Caki2 (cell line): Measurements from ENCODE around the gene OCSTAMP. TPM values are rescaled to one million over a fixed set of nuclear protein-coding genes. Genes with fewer than 3 reads are reported as not detected.

Source experiments
- DNase-seq: peaks from one replicate; pipeline ENCODE4 v3.0.0-alpha.2; 2015; ENCODE audit warnings: low read depth
- in situ Hi-C: cut with HindIII; loops from 2 replicates; pipeline ENCODE4 v1.10.0; 2016; ENCODE audit warnings: low sequenced_read_pairs, low pct_unique_long_range_greater_than_20kb, mixed read lengths
- total RNA-seq: library from RNA; depleted of rRNA; stranded (reverse); fragments of >200 nt; shearing (Covaris generic); gene quantifications from 2 replicates; pipeline ENCODE4 v1.2.3, GENCODE V29; 2014; ENCODE audit warnings: low replicate concordance

Gene OCSTAMP
- total RNA-seq, 1 experiment from 2014 or later: not detected

DNA sequence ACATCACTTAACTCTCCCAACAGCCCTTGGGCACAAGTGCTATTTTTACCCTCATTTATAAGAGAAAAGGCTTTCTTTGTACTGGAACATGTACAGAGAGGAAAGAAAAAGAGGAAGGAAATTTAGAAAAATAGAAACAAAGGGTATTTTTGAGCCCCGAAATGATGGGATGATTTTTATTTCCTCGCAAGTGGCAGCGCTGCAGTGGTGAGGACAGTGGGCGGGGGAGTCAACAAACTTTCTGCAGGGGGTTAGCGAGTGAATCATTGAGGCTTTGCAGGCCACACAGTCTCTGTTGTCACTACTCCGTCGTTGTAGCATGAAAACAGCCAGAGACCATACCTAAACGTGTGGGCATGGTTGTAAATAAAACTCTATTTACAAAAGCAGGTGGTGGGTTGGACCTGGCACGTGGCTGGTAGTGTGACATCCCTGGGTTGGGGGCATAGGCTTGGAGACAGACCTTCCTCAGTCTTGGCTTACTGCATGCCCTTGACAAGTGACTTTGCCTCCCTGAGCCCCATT lies 25.5 kb upstream of the OCSTAMP start:
- DNase-seq: no peak
- in situ Hi-C loops: no loop called here

DNA sequence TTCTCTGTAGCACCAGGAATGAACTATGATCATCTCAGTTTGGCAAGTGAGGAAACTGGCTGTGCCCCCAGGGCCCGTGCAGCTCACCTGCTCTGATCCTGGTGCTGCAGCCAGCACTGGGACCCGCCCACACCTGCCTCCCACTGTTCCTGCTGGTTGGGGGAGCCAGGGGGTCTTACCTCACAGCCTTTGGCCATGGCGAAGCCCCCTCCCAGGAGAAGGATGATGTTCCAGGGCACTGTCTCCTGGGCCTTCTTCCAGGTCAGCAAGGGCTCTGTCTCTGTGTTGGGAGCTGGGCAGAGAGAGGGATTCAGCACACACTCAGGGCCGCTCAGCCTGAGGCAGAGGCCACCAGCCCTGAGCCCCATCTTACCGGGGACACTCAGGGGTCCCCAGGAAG lies 24.9 kb upstream of the OCSTAMP start:
- in situ Hi-C loops: no loop called here
- no peak for DNase-seq

DNA sequence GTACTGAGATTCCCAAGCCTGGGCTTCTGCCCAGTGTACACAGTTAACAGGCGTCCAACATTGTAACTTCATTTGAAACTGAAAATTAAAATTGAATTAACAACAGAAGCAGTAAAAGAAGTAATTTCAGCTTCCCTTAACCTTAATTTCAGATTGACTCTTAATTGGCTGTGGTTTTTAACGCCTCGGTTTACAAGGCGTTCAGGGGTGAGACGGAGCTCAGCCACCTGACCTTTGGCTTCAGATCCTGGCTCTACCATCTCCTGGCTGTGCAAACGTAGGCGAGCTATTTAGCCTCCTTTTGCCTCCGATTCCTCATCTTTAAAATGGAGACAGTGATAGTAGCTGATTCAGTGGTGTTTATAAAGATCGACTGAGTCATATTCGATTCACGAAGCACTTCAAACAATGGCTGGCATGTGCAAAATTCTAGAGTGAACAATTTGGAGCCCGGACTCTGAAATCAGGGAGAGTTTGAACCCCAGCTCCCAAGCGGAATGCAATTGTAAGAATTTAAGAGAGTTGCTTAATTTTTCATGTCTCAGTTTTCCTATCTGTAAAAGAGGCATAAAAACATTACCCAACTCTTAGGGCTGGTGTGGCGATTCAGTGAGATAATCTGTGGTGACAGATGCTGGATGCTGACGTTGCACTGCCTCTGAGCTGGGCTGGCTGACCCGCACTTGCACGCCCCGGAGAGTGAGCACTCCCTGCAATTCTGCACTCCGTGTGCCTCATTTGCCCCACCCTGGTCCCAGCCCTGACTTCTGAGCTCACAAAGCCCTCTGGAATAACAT lies 23.5 kb upstream of the OCSTAMP start:
- DNase-seq: no peak
- in situ Hi-C loops: no loop called here

DNA sequence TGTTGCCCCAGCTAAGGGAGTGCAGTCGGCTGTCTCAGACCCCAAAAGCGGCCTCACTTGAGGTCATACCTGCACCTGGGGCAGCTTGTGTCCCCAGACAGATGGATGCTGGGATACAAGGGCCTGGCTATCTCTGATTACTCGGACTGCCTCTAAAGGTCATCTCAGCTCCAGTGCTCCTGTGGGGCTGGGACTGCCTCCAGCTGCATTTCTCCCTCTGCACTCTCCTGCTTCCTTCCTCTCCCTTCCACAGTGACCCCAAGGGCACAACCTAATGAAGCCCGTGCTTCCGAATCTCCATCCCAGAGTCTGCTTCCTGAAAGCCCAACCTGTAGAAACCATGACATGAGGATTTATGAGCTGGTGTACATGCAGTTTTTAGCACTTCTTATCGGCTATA lies 22.8 kb upstream of the OCSTAMP start:
- DNase-seq: no peak
- in situ Hi-C loops: no loop called here

- no peak for DNase-seq
- in situ Hi-C loops: no loop called here
These were observed 22.3 kb upstream of the OCSTAMP start for GRCh38 chr20:46572790-46573189.

- in situ Hi-C loops: no loop called here
- DNase-seq: no peak
These were observed 21.7 kb upstream of the OCSTAMP start for GRCh38 chr20:46572153-46572552.

DNA sequence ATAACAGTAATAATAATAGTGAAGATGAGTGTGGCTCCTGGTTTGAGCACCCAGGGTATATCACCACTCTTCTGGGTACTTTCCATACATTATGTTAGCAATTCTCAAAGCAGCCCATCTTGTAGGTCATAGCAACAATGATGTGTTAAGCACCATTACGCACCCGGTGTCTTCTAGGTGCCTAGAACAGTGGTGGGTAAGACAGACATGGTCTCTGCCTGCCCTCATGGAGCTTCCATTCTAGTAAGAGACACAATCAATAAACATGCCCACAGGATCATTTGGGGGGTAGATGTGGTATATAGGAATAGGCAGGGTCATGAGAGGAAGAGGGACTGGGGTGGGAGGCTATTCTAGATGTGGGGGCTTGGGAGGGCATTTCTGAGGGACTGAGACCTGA lies 21.0 kb upstream of the OCSTAMP start:
- in situ Hi-C loops: no loop called here
- DNase-seq: no peak

DNA sequence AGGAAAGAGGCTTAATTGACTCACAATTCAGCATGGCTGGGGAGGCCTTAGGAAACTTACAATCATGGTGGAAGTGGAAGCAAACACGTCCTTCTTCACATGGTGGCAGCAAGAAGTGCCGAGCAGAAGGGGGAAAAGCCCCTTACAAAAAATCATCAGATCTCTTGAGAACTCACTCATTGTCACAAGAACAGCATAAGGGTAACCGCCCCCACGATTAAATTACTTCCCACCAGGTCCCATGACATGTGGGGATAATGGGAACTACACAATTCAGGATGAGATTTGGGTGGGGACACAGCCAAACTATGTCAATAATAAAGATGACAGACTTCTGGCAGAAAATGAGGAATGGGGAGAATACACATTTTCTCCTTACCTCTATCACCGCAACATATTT lies 20.5 kb upstream of the OCSTAMP start:
- DNase-seq: no peak
- in situ Hi-C loops: no loop called here

GRCh38 chr20:46569961-46570360 lies 19.5 kb upstream of the OCSTAMP start:
- DNase-seq: no peak
- in situ Hi-C loops: no loop called here

DNA sequence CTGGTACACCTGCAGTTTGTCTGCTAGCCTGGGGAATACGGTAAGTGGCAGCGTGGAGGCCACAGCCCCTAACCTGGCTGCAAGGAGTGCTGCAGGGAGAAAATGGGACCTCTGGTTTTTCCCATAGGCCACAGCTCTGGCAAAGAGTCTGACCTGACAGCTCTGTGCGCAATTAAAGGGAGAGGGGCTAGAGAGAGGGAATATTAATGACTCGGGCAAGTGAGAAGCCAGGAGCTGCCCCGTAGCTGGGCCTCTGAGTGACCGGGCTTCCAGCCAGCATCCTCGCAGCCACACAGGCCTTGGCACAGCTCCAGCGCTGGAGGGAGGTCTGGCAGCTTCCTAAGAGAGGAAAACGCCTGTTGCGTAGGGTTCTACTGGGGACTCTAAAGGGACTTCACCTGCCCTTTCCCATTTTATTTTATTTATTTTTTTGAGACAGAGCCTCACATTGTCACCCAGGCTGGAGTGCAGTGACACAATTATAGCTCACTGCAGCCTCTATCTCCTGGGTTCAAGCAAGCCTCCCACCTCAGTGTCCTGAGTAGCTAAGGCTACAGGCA lies 18.2 kb upstream of the OCSTAMP start:
- DNase-seq: no peak

DNA sequence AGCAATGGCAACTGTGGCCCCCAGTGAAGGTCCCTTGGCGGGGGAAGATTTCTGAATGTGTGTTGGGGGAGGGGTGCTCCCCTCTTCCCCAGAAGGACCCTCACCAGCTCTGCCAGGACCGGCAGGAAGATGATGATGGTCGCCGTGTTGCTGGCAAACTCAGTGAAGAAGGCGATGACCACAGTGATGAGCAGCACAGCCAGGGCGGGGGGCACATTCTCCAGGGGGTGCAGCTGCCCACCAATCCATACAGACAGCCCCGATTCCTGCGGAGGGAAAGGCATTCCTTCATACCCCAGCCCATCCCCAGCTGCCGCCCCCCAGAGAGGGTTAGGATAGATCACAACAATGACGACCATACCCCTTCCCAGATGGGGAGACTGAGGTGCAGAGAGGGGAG lies 15.7 kb upstream of the OCSTAMP start:
- DNase-seq: no peak
- in situ Hi-C loops: no loop called here

More for the DNA sequence above, 18.2 kb upstream of the OCSTAMP start:
- in situ Hi-C loops: no loop called here

DNA sequence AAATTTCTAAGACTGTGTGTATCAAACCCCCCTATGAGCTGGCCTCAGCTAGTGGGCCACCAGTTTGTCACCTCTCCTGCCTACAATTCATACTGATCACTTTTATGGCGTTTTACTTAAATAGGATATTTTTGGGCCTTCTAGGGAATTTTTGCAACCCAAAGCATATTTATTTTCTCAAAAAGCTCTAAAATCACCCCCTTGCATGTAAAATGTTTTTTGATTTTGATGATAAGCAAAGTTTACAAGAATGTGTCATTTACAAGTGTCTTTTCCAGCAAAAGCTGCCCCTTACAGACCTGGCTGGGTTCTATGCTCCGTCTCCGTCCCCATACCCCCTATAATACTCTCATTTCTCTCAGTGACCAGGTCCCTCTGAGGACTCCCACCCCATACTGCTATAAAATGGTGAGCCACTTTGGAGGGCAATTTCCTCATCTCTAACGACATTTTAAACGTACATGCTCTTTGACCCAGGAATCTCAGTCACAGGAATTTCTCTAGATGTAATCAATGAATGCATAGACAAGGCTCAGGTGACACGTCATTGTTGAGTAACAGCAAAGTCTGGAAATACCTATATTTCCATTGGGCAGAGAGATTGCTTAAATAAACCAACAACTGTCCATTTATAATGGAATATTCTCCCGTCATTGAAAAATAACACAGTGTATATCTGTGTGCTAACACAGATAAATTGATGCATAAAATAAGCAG lies 13.9 kb upstream of the OCSTAMP start:
- no peak for DNase-seq
- in situ Hi-C loops: no loop called here

DNA sequence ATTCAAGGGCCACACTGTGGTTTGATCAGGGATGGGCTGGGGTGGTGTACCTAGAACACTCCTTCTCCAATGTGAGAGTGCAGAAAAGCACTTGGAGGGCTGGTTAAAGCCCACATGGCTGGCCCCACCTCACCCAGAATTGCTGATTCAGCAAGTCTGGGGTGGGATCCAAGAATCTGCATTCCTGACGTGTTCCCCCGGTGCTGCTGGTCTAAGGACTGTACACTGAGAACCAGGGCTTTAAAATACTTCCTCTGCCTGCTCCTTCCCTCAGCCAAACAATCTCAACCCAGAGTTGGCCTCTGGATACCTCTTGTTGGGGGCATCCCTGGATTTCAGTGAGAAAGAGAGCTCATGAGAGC lies 13.4 kb upstream of the OCSTAMP start:
- in situ Hi-C loops: no loop called here
- DNase-seq: no peak

GRCh38 chr20:46563170-46563859 lies 12.9 kb upstream of the OCSTAMP start:
- no peak for DNase-seq
- in situ Hi-C loops: no loop called here

GRCh38 chr20:46562373-46563169 lies 12.1 kb upstream of the OCSTAMP start:
- in situ Hi-C loops: no loop called here
- DNase-seq: peak; percentile 77

DNA sequence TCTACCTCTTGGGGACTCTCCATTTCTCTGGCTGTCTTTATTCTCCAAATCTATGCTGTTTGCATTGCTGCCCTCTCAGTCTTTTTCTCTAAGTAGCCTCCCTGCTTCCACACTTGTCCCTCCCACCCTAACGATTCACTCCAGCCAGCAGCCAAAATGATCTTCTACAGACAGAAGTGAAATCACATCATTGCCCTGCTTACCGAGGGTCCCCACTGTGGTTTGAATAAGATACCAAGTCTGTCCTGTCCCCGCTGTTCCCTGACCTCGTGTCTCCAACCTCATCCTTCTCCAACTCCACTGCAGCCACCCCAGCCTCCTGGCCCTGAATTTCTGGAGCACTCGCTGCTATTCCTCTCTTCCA lies 11.5 kb upstream of the OCSTAMP start:
- peak; percentile 11 for DNase-seq
- in situ Hi-C loops: no loop called here

DNA sequence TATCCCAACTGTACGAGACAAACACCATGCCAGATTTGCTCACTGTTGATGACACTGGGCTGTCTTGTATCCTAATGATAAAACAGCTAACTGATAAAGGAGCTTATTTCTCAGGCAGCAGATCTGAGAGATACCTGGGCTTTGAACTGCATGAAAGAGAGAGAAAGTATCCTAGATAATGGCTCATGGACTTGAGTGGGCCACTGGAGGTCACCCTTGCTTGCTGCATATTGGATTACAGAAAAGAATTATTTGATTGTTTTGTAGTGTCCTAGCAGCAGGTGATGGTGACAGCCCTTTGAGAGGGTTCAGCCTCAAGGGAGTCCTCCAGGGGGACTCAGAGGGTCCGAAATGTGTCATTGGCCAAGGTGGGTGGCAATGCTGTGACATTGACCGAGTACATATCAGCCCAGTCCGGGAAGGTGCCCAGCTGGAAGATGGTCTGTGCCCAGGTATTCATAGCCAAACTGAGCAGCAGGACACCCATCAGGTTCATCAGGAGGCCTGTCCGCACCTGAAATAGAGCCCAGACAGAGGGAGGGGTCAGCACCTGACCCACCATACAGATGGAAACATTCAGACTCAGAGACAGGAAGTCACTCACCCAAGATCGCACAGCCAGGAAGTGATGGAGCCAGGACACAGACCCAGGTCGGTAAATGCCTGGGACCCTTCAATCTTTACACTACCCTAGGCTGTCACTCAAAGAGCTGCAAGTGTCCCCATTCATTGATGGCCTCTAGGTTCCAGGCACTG lies 9.4 kb upstream of the OCSTAMP start:
- DNase-seq: no peak
- in situ Hi-C loops: no loop called here
